Anterior cingulate cortex (tissue), 58 donors: ENCODE data around the gene DEPP1.

Experiments
- DNase-seq, 58 donors: peaks; one replicate each; lab custom pipeline; 2025; lab: John Stamatoyannopoulos, UW

DEPP1 gene

DNA sequence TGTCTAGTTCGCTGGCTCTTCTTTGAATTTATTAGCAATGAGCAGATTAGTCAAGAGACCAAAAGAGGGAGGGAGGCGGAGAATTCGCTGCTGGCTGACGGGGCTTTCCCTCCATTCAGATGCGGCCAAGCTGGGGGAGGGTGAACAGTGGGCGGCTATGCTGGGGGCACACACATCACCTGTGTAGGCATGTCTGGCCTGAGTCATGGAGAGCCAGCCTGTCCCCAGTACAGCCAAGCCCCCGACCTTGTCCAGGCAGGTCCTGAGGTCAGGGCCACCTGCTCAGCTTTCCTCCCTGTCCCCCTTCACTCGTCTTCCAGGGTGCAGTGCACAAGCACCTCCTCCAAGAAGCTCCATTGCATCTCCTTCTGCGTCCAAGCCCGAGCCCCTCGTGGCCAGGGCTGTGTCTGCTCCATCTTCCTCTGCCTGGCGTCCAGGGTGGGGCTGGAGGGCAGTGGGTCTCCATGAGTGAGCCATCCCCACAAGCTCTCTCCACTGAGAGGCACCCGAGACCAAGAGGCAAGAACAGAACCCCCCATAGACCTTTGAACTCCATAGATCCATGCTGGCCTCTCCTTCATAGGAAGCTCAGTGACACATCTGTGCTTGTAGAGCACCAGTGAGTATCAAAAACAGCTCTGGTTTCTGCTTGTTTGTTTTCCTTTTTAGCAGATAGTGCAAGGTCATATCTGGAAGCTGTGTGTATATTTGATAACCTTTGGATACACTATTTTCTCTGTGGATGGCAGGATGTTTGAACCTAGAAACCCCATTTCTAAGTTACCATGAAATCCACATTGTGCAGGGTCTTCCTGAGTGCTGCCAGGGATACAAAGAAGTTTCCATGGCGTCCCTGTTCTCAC is 1.9 kb upstream of the DEPP1 start:
- DNase-seq: no peak

DNA sequence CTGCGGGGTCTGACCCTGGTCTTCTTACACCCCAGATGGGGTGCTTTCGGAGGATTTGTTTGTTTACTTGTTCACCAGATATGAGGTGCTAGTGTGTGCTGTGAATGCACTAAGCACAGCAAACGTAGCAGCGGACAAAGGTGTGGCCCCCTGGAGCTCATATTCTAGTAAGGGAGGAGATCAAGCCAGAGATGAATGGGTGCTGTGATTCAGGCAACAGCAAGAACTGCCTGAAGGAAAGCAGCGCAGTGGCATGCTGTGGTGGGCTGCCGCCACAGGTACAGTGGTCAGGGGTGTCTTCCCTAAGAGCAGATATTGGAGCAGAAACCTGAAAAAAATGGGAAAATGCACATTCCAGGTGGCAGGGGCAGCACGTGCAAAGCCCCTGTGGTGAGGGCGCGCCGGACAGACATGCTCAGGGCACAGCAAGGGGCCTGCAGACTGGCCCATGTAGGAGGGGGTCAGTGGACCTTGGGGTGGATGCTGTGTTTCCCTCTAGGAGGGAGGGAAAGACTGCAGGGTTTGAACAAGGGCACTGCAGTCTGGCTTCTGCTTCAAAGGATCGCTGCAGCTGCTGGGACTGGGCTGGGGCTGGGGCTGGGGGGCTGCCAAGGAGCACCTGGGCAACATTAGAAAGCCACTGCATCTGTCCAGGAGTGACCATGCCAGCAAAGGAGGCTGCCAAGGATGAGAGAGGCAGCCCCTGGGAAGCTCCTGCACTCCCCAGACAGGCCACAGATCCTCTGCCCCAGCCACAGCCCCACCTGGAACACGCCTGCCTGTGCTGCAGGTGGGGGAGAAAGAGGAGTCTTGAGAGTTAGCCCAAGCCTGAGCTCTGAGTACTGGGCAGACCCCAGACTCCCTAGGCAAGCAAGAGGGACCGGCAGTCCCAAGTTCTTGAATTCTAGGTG is 927 bp upstream of the DEPP1 start:
- no peak for DNase-seq

DNA sequence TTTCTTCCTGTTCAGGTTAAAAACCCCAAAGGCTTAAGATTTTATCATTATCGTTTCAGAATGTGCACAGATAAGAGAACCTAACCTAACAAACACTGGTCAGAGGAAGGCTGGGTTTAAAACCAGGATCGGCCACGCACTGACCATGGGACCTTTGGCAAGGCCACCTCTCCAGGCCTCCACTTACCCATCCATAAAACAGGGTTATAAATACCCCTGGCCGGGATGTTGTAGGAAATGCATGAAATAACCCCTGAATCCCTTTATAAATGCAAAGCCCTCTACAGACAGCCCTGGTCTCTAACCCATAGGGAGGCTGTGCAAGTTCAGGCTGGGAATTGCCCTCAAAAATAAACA is 418 bp downstream of the DEPP1 start:
- DNase-seq: no peak

DNA sequence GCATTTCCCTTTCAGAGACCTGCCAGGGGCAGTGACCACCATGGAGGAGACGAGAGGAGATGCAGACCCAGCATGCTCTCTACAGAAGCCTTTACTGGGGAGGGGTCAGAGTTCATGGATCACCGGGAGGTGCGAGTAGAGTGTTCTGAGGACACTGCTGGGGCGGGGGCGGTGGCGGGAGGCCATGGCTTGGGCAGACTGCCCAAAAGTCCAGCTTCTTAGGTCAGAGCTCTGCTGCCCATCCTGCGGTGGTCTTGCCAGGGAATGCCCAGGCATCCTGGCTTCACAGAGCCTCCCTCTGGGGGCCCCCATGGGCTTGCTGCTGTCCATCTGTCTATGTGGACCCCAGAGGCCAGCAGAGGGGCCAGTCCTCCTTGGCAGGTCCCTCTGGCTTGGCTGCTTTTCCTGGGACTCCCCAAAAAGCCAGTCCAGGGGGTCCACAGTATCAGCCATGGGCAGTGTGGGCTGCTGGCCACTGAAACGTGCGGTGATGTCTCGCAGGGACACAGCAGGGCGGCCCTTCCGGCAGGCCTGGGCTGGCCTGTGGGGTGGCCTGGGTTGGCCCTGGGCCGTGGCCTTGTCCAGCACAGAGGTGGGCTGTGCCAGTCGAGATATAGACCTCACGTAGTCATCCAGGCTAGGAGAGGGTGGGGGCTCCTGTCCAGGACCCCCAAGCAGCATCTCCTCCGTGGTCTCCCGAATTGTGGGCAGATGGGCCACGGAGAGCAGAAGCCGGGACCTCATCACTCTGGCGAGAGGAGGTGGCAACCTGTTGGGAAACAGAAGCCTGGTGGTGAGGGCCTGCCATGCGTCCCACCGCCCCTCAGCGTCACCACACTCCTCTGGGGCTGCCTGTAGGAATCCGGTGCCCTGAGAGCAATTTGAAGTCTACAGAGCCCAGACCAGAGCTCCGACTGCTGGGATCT is 1.1 kb downstream of the DEPP1 start:
- DNase-seq: no peak

DNA sequence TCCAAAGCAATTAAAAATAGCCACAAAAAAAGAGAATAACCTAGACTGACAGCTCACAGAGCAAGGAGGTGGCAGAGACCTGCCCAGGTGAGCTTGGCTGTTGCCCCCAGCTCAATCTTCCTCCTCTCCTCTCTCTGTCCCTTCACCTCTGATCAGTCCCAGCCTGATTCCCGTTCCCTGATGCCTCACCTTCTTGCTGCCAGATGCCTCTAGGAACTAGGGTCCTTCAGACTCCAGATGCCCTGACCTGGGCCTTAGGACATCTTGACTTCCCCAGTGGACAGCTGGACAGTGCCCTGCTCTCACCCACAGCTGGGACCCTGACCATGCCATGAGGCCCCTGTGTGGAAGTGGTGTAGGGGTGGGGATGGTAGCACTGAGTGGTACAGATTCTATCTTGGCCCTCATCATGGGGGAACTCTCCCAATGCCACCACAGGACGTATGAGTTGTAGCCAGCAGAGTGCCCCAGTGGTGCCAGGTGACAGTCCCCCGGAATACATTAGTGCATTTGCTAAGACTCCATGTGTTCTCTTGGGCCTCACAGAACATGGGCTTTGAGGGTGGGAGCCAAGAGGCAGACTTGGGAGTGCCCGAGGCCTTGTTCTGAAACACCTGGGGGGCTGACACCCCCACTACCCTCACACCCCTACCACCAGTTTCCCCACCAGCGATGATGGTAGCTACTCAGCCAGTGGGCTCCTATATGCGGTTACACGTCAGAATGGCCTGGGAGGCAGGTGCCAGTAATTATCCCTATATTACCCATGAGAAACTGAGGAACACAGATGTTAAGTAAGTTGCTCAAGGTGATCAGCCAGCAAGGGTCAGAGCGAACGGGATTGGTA is 2.0 kb downstream of the DEPP1 start:
- DNase-seq: no peak

DNA sequence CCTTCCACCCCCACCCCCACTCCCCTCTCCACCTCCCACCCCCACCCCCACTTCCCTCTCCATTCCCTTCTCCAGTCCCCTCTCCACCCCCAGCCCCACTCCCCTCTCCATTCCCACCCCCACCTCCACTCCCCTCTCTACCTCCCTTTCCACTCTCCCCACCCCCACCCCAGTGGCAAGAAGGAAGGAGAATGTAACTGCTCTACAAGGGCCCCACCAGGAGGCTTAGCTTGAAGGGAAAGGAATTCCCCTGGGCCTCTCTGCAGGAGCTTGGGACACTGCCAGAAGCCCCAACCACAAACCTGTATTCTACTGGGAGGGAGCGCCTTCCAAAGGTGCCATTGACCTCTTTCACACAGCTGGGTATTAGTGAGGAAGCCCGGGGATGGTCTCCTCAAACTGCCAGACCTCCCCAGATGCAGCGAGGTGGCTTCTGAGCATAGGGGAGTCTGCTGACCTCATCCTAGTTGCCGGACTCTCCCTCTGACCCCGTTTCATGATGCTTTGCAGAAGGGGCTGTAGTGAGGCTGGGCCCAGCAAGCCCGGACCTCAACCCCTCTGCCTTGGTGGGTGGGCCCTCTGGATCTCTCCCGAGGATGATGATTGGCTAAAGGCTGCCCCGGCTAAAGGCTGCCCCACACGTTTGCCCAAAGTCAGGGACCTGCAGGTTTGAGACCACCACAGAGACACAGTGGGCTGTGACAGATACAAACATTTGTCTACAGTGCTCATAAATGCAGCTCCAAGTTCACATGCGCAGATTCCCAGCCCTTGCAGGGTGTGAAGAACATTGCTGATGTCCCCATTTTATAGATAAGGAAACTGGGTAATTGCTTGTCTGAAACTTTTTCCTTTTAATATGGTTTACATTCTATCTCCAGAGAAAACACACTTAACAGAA is 2.9 kb downstream of the DEPP1 start:
- DNase-seq: peak in 1 of 58 donors; percentile 60

DNA sequence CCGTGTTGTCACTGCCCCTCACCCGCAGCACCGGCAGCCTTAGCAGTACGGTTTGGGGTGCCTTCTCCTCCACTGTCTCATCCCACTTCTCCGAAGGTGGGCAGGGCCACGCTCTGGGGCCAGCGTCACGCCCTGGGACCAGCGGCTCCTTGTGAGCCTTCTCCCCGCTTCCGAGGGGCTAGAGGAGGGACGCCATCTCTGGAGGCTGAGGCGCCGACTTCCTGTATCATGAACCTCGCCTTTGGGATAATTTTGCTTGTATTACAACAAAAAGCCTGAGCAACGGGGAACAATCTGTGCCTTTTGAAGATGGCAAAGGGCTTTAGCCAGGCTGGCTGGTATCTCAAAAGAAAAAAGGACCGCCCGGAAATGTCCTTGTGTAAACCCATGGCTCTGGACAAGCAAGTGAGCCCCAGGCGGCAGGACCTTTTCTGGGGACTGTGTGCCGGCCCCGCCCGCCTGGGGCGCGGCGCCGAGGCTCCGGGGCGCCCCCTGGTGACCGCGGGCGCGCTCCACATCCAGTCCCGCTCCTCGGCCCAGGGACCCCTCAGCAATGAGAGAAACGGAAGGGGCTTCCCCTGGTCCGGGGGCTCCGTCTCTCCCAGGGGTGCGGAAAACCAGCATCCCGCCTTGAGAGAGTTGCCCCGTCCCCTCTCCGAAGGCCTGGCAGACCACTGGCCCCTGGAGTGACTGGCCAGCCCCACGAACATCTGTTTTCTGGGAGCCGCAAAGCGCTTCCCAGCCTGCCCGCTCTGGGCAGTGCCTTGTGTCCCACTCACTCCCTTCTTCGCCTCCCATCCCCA is 3.8 kb downstream of the DEPP1 start:
- peak in 50 of 58 donors; percentile 22 to 74 (median 54) for DNase-seq

DNA sequence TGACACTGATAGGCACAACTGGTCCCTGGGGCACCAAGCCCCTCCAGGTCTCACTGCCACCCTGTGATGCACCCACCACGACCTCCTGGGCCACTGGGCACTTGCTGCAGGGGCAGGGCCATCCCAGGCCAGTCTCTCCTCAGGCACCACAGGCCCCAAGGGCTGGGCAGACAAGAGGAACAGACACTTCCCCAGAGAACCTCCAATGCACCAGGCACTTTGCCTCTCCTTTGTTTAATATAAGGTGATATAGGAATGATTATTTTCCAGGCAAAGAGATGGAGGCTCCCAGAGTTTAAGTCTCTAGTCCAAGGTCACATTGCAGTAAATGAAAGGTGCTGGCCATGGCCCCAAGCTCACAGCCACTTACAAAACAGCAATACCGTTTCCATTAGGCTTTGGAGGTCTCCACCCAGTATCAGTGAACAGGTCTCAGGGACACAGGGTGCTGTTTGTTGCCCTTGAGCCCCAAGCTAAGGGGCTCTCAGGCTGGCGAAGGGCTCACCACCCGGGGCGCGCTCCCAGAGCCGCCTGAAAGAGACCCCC is 4.5 kb downstream of the DEPP1 start:
- DNase-seq: no peak

DNA sequence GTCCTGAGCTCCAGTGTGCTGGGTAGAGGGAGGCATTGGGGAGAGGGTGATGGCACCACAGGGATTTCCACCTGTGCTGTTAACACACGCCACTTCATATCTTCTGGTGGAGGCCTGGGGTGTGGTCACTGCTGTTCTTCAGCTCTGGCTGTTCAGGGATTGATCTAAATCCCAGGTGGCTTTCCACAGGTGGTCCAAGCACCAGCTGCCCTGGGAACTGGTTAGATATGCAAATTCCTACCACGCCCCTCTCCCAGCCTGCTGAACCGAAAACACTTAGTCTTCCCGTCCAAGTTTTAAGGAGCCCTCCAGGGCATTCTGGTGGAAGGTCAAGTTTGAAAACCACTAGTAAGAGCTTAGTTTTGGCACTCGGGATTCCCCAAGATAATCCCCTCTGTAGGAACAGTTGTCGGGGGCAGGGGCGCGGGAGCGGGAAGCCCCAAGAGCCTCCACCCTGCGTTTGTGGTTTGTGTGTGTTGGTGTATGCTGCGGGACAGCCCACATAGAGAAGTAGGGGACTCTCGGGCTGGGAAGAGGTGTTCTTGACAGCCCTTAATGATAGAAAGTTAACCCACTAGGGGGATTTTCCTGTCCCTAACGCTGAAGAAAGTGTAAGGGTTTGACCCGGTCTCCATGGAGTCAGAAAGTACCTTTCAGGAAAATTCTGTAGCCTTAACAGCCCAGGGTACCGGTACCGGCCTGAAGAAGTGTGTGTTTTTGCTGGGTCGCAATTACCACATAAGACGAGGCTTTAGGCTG is 5.1 kb downstream of the DEPP1 start:
- no peak for DNase-seq

DNA sequence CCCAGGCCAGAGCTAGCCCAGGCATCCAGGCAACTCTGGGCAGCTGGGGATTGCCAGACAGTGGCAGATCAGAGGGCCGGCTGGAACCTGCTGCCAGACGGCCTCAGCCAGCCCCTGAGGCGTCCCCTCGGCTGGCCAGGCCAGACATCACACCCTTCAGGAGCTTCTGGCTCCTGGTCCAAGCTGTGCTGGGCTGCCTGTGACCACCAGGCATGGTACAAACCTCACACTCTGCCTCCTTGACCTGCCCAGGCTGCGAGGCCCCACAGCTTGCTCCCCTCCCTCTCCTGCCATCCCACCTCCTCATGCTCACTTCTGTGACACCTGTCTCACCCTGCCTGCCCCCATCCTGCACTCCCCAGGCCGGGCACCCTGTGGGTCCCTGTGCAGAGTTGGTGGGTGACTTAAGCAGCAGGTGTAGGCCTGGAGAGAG is 5.7 kb downstream of the DEPP1 start:
- DNase-seq: no peak

DNA sequence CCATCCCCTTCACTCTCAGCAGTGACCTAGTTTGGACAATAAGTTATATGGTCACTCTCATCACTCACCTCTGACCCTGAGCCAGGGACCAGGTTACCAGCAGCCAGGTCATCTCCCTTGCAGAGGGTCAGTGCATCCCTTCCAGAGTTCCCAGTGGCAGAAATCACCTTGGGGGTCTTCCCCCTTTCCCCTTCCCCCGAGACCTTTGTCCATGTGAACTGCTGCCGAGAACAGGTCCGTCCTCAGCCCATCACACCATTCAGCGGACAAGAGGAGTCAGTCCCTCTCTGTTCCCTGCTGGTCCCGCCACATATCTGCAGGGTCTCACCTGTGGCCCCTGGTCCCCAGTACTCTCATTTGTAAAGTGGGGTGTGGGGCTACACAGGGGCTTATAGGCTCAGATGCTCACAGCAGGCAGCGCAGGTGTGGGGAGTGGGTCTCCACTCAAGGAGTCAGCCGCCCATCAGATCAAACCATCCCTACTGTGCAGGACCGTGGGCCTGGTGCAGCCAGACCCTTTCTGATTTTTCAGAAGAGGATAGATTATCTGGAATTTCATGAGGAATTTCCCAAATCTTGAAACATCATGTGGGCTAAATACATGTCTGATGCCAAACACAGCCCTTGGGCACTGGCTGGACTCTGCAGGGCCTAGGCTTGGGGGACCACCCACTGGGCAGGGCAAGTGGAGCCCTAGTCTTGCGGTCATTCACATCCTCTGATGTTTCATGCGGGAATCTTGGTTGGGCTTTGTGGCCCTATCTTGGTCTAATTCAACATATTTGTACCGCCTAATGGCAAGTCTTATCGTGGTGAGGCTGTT is 6.5 kb downstream of the DEPP1 start:
- DNase-seq: no peak

DNA sequence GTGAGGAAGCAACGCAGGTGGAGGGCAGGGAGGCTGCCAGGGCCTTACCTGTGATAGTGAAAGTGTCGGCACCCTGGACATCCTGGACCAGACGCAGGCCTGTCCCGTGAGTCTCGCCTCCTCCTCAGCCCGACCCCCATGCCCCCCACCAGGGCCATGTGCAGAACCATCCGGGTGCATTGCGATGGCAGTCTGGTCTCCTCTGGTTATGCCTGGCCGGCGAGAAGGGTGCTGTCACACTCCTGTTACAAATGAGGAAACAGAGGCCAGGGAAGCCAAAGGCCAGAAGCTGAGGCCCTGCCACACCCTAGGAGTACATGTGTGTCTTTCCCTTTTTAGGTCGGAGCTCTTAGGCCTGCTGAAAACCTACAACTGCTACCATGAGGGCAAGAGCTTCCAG is 7.2 kb downstream of the DEPP1 start:
- no peak for DNase-seq

DNA sequence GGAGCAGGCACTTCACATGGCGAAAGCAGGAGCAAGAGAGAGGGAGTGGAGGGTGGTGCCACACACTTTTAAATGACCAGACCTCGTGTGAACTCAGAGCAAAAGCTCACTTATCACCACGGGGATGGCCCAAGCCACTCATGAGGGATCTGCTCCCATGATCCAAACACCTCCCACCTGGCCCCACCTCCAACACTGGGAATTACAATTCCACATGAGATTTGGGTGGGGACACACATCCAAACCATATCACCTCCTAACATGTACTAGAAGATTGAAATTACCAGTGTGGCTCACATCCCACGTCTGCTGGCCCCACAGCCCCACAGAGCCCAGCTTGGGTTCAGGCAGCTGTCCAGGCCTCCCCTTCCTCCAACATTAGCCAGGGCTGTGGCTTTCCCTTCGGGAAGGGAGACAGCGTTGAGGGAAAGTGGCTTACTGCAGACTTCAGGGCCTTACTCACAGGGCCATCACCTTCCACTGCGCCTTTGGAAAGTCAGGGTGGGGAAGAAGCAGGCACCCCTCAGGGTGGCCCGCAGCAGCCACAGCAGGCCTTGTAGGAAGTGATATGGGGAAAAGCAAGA is 7.7 kb downstream of the DEPP1 start:
- no peak for DNase-seq

DNA sequence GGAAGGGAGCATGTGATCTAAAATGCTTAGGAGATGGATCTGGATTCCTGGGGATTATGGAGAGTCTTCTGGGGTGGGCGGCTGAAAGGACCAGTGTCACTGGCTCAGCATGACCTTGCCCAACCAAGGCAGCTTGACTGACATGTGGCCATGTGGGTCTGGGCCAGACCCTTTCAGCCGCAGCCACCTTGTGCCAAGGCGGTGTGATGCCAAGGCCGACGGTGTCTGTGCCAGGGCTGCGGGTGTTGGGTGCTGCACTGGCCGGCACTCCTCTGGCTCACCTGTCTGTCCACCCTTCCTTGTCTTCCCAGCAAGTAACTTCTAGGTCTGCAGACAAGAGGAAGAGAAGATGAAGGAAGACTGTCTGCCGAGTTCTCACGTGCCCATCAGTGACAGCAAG is 8.8 kb downstream of the DEPP1 start:
- peak in 8 of 58 donors; percentile 21 to 59 (median 34) for DNase-seq
